Transverse colon (tissue), 4 donors: ENCODE measurements around the gene RNF114. TPM values are rescaled to one million over a fixed set of nuclear protein-coding genes. Genes with fewer than 3 reads are reported as not detected.
A peak's percentile ranks its signal among the peaks of the same experiment; 100 is the strongest.

ENCODE experiments used
- DNase-seq: peaks from one replicate; pipeline ENCODE4 v3.0.0-alpha.2; 2019
- H3K27ac ChIP-seq, 4 donors: fragments of 200-600 bp; sonication (generic); 2 replicates each; pipeline ENCODE4 v1.5.1; 2016 to 2018; ENCODE audit warnings: inconsistent platforms in 4 of 4
- H3K27me3 ChIP-seq: fragments of 200-600 bp; sonication (generic); 2 replicates; pipeline ENCODE4 v1.5.1; 2017; ENCODE audit warnings: inconsistent platforms
- H3K36me3 ChIP-seq, 4 donors: fragments of 200-600 bp; sonication (generic); 2 replicates each; pipeline ENCODE4 v1.5.1; 2017 to 2019; ENCODE audit warnings: inconsistent platforms in 4 of 4
- H3K4me1 ChIP-seq, 4 donors: fragments of 200-600 bp; sonication (generic); 2 replicates each; pipeline ENCODE4 v1.5.1; 2017 to 2020; ENCODE audit warnings: inconsistent platforms in 4 of 4
- H3K4me3 ChIP-seq, 4 donors: fragments of 200-600 bp; sonication (generic); 1 replicate in 1 of 4; 2 replicates in 3 of 4; pipeline versions ENCODE4 v1.5.1 to v1.6.1; 2017 to 2019; ENCODE audit warnings: inconsistent platforms in 4 of 4
- H3K9me3 ChIP-seq, 2 donors: fragments of 200-600 bp; sonication (generic); 2 replicates each; pipeline ENCODE4 v1.5.1; 2017 to 2019; ENCODE audit warnings: inconsistent platforms in 2 of 2
- CTCF ChIP-seq, 5 experiments: fragments of 200-600 bp in 3 of 5; fragments of 450-650 bp in 2 of 5; sonication (generic) in 3 of 5; IDR thresholded peaks; 1 replicate in 2 of 5; 2 replicates in 3 of 5; pipeline ENCODE4 v1.5.1; 2016 to 2017; ENCODE audit warnings: antibody characterized with exemption in 5 of 5, inconsistent platforms in 3 of 5, mild to moderate bottlenecking in 2 of 5, moderate library complexity in 1 of 5
- EP300 ChIP-seq: sonication (generic); formaldehyde crosslinking; IDR thresholded peaks from one replicate; pipeline ENCODE4 v1.6.1; 2017; ENCODE audit warnings: antibody characterized with exemption, low read depth
- POLR2A ChIP-seq: fragments of 450-650 bp; IDR thresholded peaks from one replicate; pipeline ENCODE4 v1.6.1; 2016; ENCODE audit warnings: antibody characterized with exemption, mild to moderate bottlenecking, moderate library complexity
- POLR2AphosphoS5 ChIP-seq, 3 donors: sonication (generic); formaldehyde crosslinking; IDR thresholded peaks; one replicate each; pipeline ENCODE4 v1.6.1; 2016; ENCODE audit warnings: antibody characterized with exemption in 3 of 3
- WGBS, 2 donors: methylation state at CpG; one replicate each; pipeline ENCODE4 v1.1.5; 2018; ENCODE audit warnings: low coverage in 1 of 2; 5-methylcytosine and 5-hydroxymethylcytosine counted together
- in situ Hi-C, 4 donors: fragments of 200-750 bp; cut with MboI; loops; one replicate each; pipeline versions ENCODE4 v1.15.0 to v1.15.1; 2017; ENCODE audit warnings: low sequenced_read_pairs in 3 of 4, low pct_ligation_motif_present in 1 of 4, low pct_unique_long_range_greater_than_20kb in 1 of 4
- intact Hi-C: fragments of 100-400 bp; cut with DNase I; formaldehyde crosslinking; loops from one replicate; pipeline ENCODE4 v1.15.1; 2023; ENCODE audit warnings: low total_unique reads
- total RNA-seq, 4 donors: library from RNA; depleted of rRNA; stranded (reverse); fragments of >200 nt; gene quantifications; one replicate each; pipeline ENCODE4 v1.1.0, GENCODE V29; 2016

Gene RNF114
- total RNA-seq, 4 donors from 2014 or later = 108 to 271 (median 217) TPM

- 71 to 78% methylated on average over 9 to 11 of the region's 11 CpGs for WGBS, 2 donors
- H3K27ac ChIP-seq = no peak overlapping the region
Observed at GRCh38 chr20:49980140-49981008, 44.2 kb downstream of the RNF114 start.

DNA sequence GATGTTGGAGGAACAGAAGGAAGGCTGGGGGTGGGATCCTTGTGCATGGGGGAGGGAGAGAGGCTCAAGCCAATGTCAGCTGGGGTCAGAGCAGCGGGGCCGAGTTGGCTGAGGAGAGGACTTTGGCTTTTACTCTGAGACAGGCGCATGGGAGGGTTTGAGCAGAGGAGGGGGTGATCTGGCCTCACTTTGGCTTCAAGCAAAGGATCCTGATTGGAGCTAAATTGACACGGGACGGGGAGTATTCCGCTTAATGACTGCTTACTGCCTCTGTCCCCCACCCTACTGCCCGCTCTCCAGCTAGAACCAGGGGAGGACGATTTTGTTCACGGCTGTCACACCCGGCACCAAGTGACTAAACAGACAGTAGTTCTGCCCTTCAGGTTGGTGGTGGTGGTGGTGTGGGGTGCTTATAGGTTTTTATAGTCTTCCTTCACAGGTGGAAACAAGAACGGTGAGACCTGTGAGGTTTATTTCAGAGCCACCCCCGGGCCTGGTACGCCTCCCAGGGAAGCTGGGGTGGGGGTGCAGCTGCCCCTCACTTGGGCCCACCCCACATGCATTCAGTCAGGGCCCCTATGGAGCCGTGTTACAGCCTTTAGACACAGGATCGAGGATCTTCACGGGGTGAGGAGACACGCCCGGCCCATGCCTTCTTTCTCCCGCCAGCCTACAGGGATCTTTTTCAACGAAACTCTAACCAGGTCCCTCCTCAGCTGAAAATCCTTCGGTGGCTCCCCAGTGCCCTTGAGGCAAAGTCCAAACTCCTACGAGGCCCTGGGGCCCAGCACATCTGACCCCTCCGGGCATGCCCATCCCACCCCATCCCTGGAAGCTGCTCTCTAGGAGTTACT lies 45.2 kb downstream of the RNF114 start:
- peaks cover 17 to 52% (median 27%) of the 10 kb centered on the region in 4 donors for H3K4me1 ChIP-seq
- WGBS, 2 donors = 35 to 69% methylated on average over 7 to 23 of the region's 23 CpGs
- no peaks in the 10 kb centered on the region for H3K9me3 ChIP-seq
- no peak for TF ChIP-seq EP300
- TF ChIP-seq POLR2A = no peak
- no peak for TF ChIP-seq POLR2AphosphoS5 (IDR thresholded peaks at IDR 0.05)
- no peak for TF ChIP-seq CTCF (IDR thresholded peaks at IDR 0.05)
- no peak overlapping the region for H3K27ac ChIP-seq
- intact Hi-C loops = loop anchor here (2.0 kb wide), 1 partner anchor 89 kb away; no protein-coding TSS in a partner anchor
- in situ Hi-C loops = loop anchor here in 3 of 4 donors (5.0 kb wide), 1 partner anchor 91 kb away; no protein-coding TSS in a partner anchor
- DNase-seq = no peak
- no peaks in the 10 kb centered on the region for H3K36me3 ChIP-seq
- H3K4me3 ChIP-seq = no peak overlapping the region
- peaks cover 11% of the 10 kb centered on the region for H3K27me3 ChIP-seq

More at GRCh38 chr20:49980140-49981008, 44.2 kb downstream of the RNF114 start:
- in situ Hi-C loops (loop anchor here in 3 of 4 donors (5.0 kb wide), 1 partner anchor 92 kb away; no protein-coding TSS in a partner anchor), intact Hi-C loops (no loop called here)
- H3K4me3 ChIP-seq = no peak overlapping the region
- no peak for DNase-seq
- TF ChIP-seq EP300 (no peak), CTCF (IDR thresholded peaks at IDR 0.05) (no peak), POLR2AphosphoS5 (IDR thresholded peaks at IDR 0.05) (no peak), POLR2A (no peak)
- no peaks in the 10 kb centered on the region for H3K36me3 ChIP-seq
- peaks cover 11% of the 10 kb centered on the region for H3K27me3 ChIP-seq
- peaks cover 17 to 43% (median 27%) of the 10 kb centered on the region in 4 donors for H3K4me1 ChIP-seq
- no peaks in the 10 kb centered on the region for H3K9me3 ChIP-seq

- in situ Hi-C loops = loop anchor here in 3 of 4 donors (5.0 kb wide), 1 partner anchor 90 kb away; no protein-coding TSS in a partner anchor
- Histone ChIP-seq H3K27ac (peak overlapping the region in 3 of 4 donors; percentile 35 to 58 (median 58)), H3K4me3 (peak overlapping the region in 2 of 4 donors; percentile 35 to 53), H3K9me3 (no peaks in the 10 kb centered on the region), H3K36me3 (no peaks in the 10 kb centered on the region), H3K27me3 (peaks cover 11% of the 10 kb centered on the region), H3K4me1 (peaks cover 17 to 52% (median 27%) of the 10 kb centered on the region in 4 donors)
- DNase-seq = no peak
- WGBS, 2 donors = 31 to 54% methylated on average over 9 to 12 of the region's 12 CpGs
- TF ChIP-seq EP300 (no peak), POLR2AphosphoS5 (IDR thresholded peaks at IDR 0.05) (no peak), CTCF (IDR thresholded peaks at IDR 0.05) (no peak), POLR2A (no peak)
- intact Hi-C loops = loop anchor here (2.0 kb wide), 1 partner anchor 89 kb away; no protein-coding TSS in a partner anchor
Observed at GRCh38 chr20:49982072-49982345, 45.8 kb downstream of the RNF114 start.
